HG03457 (cell line): Measurements from ENCODE around the gene VWA2.
A peak's percentile ranks its signal among the peaks of the same experiment; 100 is the strongest.

ENCODE experiments used
- ATAC-seq: cut with Tn5 transposase; IDR thresholded peaks from one replicate; pipeline ENCODE4 v1.9.1; 2021; ENCODE audit warnings: moderate number of reproducible peaks; ENCODE audit not compliant: unreplicated experiment

The VWA2 gene

GRCh38 chr10:114293075-114293474, 54.0 kb downstream of the VWA2 start:
- no peak for ATAC-seq

GRCh38 chr10:114294549-114294948, 55.5 kb downstream of the VWA2 start:
- ATAC-seq = no peak

- ATAC-seq = no peak
Measured at GRCh38 chr10:114295393-114295792, 56.3 kb downstream of the VWA2 start.

- ATAC-seq = no peak
Measured at GRCh38 chr10:114297136-114297705, 58.2 kb downstream of the VWA2 start.

- ATAC-seq = no peak
Measured at GRCh38 chr10:114300036-114300645, 61.1 kb downstream of the VWA2 start.

GRCh38 chr10:114301177-114301576, 62.1 kb downstream of the VWA2 start:
- ATAC-seq = no peak

- ATAC-seq = no peak
Measured at GRCh38 chr10:114301951-114302710, 63.1 kb downstream of the VWA2 start.

GRCh38 chr10:114303556-114303955, 64.5 kb downstream of the VWA2 start:
- ATAC-seq = peak; percentile 8

GRCh38 chr10:114304017-114304570, 65.0 kb downstream of the VWA2 start:
- peak; percentile 80 for ATAC-seq

- ATAC-seq = peak; percentile 48
Measured at GRCh38 chr10:114304571-114305421, 65.7 kb downstream of the VWA2 start.

GRCh38 chr10:114305521-114305925, 66.5 kb downstream of the VWA2 start:
- no peak for ATAC-seq

- ATAC-seq = no peak
Measured at GRCh38 chr10:114306116-114306973, 67.3 kb downstream of the VWA2 start.

GRCh38 chr10:114307731-114308130, 68.7 kb downstream of the VWA2 start:
- ATAC-seq = no peak

GRCh38 chr10:114308531-114309363, 69.7 kb downstream of the VWA2 start:
- ATAC-seq = no peak

- ATAC-seq = no peak
Measured at GRCh38 chr10:114309364-114309651, 70.3 kb downstream of the VWA2 start.

GRCh38 chr10:114310346-114310745, 71.3 kb downstream of the VWA2 start:
- no peak for ATAC-seq

- ATAC-seq = no peak
Measured at GRCh38 chr10:114311023-114311422, 72.0 kb downstream of the VWA2 start.

GRCh38 chr10:114311496-114312209, 72.6 kb downstream of the VWA2 start:
- ATAC-seq = no peak

- ATAC-seq = no peak
Measured at GRCh38 chr10:114313139-114313538, 74.1 kb downstream of the VWA2 start.
